Glomerular endothelial cell (primary cell): Measurements from ENCODE around the gene LMNB1. TPM values are rescaled to one million over a fixed set of nuclear protein-coding genes. Genes with fewer than 3 reads are reported as not detected.
"Not testable (repeated sequence)": the region's sequence is repeated elsewhere in the genome, so short reads cannot be mapped to it uniquely, and the experiment has no call there.

Experiments
- DNase-seq: peaks from one replicate; pipeline ENCODE4 v3.0.0-alpha.2; 2011; ENCODE audit warnings: low read depth, low spot score; ENCODE audit errors: extremely low read depth
- total RNA-seq: library from RNA; depleted of rRNA; stranded (reverse); fragments of >200 nt; gene quantifications from 2 replicates; pipeline ENCODE4 v1.2.3, GENCODE V29; 2015

The LMNB1 gene
- total RNA-seq, 1 donor from 2014 or later: 41.4 TPM

DNA sequence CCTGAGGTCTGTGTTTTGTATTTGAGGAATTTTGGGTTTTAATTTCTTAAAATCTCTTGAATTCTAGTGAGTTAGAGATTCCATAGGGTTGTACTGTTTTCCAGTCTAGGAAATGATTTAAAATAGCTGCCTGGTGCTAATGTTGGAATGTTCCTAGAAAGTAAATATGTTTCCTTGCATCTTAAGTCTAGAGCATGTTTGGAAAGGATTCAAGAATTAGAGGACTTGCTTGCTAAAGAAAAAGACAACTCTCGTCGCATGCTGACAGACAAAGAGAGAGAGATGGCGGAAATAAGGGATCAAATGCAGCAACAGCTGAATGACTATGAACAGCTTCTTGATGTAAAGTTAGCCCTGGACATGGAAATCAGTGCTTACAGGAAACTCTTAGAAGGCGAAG is 41.8 kb downstream of the LMNB1 start:
- DNase-seq: no peak

DNA sequence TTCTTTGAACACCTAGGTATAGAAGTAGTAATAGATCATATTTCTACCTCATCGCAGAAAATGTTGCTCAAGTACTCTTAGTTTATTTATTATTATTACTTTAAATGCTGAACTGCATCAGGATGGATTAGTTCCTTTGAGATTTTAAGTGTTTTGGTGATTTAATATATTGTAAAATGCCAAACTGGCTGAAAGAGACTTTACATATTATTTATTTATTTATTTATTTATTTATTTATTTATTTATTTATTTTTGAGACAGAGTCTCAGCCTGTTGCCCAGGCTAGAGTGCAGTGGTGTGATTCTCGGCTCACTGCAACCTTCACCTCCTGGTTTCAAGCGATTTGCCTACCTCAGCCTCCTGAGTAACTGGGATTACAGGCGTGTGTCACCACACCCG is 42.3 kb downstream of the LMNB1 start:
- no peak for DNase-seq

- DNase-seq: no peak
Measured at GRCh38 chr5:126826619-126827215, 49.8 kb downstream of the LMNB1 start.

- DNase-seq: no peak
Measured at GRCh38 chr5:126829098-126829497, 52.2 kb downstream of the LMNB1 start.

DNA sequence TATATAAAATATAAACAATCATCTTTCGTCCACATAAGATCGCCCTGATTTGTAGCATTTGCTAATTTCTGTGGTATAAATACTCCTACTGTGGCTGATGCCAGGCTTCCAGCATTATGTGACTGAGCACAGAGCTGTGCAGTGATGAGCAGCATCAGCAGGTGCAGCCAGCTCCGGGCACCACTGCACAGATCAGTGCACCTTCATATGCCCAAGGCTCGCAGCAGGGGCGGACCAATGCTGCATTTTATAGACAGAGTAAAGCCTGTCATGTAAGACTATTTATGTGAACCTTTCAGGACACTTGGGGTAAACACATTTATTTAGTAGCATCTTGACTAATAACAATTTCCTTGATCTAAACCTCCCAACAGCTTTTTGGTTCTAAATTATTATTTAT is 53.1 kb downstream of the LMNB1 start:
- no peak for DNase-seq

GRCh38 chr5:126831156-126831555 is 54.2 kb downstream of the LMNB1 start:
- no peak for DNase-seq

DNA sequence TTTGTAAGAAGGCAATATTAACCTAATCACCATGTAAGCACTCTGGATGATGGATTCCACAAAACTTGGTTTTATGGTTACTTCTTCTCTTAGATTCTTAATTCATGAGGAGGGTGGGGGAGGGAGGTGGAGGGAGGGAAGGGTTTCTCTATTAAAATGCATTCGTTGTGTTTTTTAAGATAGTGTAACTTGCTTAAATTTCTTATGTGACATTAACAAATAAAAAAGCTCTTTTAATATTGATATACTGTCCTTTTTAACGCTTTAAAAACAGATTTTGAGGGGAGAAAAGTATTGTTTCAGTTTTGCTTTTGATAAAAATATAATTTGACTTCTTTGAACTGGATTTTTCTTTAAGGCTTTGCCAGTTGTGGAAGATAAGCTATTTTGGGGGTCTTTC is 59.8 kb downstream of the LMNB1 start:
- no peak for DNase-seq

DNA sequence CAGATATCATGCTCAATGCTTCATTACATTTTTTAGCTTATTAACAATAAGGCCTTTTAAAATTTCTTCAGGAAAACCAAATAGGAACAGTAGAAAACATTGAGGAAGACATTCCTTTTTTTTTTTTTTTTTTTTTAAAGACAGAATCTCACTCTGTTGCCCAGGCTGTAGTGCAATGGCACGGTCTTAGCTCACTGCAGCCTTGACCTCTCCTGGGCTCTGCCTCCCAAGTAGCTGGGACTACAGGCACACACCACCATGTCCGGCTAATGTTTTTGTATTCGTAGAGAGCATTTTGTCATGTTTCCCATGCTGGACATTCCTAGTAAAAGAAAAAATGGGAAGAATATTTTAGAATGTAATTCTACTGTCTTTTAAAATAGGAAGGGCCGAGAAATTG is 60.3 kb downstream of the LMNB1 start:
- DNase-seq: no peak

GRCh38 chr5:126837906-126838539 is 61.1 kb downstream of the LMNB1 start:
- DNase-seq: no peak

- DNase-seq: not testable (repeated sequence)
Measured at GRCh38 chr5:126839407-126839806, 62.5 kb downstream of the LMNB1 start.

- not testable (repeated sequence) for DNase-seq
Measured at GRCh38 chr5:126843375-126843774, 66.4 kb downstream of the LMNB1 start.

DNA sequence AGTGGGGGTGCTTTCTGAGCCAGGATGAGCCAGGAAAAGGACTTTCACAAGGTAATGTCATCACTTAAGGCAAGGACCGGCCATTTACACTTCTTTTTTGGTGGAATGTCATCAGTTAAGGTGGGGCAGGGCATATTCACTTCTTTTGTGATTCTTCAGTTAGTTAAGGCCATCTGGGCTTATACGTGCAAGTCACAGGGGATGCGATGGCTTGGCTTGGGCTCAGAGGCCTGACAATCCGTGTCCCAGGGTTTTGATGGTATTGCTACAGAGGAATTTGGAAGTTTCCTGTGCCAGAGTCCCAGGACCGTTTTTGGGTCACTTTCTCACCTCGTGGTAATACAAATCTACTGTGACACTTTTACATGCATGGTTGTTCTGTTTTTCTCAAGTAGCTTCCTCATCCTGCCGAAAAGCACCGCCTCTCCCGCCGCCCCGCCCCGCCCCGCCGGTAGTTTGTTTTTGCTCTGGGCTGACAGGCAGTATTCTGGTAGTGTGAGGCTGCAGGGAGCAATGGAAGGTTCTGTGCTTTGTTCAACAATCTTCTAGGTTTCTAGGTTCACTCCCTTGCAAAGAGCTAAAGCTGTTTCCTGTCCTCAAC is 68.6 kb downstream of the LMNB1 start:
- DNase-seq: not testable (repeated sequence)

DNA sequence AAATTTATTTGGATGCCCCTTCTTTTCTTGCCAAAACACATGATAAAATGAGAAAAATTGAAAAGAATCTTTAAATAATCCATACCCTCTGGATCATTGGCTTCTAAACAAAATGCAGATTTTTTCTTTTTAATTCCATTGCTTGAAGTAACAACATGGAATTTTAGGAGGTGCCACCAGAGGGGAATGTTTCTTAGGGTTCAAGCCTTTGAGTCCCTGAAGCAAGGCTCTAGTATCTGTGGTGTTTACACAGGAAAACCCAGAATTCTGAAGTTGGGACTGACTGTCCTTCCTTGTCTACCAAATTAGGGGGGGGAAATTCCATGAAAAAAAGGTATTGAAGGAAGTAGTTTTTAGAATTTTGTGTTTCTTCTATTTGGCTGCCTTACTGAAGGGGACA is 69.4 kb downstream of the LMNB1 start:
- no peak for DNase-seq

- DNase-seq: no peak
Measured at GRCh38 chr5:126846744-126847455, 70.0 kb downstream of the LMNB1 start.

DNA sequence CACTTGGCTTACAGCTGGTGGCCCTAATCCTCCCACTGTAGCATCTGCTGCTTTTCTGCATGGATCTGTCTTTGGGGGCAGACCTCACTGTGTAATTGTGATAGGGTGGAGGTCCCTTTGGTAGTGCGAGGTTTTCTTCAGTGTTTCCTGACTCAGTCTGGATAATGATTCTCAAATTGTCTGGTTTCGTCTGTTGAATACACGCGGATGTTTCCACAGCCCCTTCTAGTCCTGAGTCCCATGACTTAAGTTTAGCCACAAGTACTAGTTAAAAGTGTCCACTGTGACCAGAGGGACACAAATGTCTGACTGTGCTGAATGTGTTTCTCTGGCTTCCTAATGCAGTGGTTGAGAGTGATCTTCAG is 70.5 kb downstream of the LMNB1 start:
- no peak for DNase-seq

GRCh38 chr5:126847826-126848251 is 70.9 kb downstream of the LMNB1 start:
- DNase-seq: no peak

DNA sequence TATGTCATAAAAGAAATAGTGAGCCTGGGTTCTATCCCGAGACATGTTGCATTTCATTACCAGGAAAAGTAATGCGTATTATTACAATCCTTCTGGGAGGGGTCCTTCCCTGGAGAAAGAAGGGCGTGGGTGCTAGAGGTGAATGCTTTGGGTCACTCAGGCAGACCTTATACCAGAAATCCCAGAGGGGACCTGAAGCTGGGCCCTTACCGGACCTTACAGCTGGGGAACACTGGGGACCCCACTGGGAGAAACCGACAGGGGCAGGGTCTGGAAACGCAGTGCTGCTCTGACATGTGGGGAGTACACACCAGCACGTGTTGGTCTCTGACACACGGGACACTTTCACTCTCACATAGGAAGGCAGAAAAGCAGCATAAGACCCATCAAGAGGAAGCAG is 71.3 kb downstream of the LMNB1 start:
- no peak for DNase-seq

DNA sequence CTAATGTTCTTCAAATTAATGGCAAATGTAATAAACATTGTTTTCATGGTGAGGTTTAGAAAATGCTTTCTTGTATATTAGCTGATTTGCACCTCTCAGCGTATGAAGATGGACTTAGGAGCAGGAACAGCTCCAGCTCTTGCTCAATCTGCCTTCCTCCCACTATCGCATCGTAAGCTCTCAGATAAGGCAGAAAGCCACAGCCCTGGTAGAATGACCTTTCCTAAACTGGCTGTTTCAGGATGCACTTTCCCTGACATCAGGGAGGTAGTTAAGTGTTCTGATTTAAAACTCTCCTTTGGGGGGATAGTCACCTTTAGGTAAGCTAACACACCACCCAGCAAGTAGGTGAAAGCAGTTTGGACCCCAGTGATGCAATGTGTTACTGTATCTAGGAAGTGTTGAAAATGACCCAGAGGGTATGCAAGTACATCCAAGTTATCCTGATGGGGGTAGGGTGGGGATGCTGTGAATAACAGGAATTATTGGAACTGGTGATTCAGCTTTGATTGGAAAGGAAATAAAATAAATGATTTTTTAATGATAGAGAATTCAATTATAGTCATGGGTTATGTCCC is 72.3 kb downstream of the LMNB1 start:
- DNase-seq: no peak

GRCh38 chr5:126851501-126852011 is 74.6 kb downstream of the LMNB1 start:
- DNase-seq: no peak

DNA sequence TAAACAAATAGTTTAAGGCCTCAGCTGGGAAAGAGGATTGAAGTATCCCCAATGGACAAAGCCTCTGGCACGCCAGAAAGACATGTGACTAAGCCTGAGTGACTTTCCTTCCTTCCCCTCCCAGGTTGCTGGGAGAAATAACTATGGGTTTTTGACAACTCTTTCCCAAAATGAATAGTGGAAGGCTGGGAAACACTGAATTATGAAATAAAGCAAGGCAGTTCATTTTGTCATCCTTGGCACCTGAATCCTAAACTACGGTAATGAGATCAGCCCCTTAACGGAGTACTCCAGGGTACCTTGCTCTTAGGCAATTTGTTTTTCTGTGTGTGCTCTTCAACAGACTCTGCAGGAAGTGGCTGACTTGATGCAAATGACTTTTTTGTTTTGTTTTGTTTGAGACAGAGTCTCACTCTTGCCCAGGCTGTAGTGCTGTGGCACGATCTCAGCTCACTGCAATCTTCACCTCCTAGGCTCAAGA is 75.2 kb downstream of the LMNB1 start:
- no peak for DNase-seq

DNA sequence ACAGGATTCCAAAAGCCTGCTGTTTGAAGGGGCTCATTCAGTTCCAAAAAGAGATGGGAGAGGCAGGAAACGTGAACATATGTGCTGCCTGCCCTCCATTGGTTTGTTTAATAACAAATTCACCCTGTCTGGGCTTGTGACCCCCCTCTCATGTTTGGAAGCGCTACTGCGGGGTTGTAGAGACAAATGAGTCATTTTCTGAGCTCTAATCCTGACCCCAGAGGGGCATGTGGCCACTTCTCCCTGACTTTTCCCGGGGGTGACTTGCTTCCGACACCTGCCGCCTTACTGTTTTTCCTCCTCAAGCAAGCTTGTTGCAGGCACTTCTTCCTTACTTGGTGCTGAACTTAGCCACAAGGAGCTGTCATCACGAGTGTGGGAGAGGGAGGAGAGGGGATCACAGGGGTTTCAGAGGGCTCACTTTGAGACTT is 75.9 kb downstream of the LMNB1 start:
- DNase-seq: no peak
